ENCODE results near the gene NTNG2. TPM values are rescaled to one million over a fixed set of nuclear protein-coding genes. Genes with fewer than 3 reads are reported as not detected.

NTNG2 gene
- total RNA-seq, 1 experiment from 2014 or later = 6.0 TPM

- no peak for ATAC-seq
- H3K4me3 ChIP-seq (ENCODE audit: low read length) = no peak overlapping the region
- H3K27me3 ChIP-seq (ENCODE audit: low read length) = peaks cover 54% of the 10 kb centered on the region
- CTCF ChIA-PET = no interaction called here
- no peaks in the 10 kb centered on the region for H4K20me1 ChIP-seq (ENCODE audit: low read length)
- H2AFZ ChIP-seq (ENCODE audit: low read length) = no peak overlapping the region
- H3K4me1 ChIP-seq (ENCODE audit: insufficient read depth, low read length) = no peaks in the 10 kb centered on the region
- no peak overlapping the region for H3K27ac ChIP-seq (ENCODE audit: low read length)
- no peak for DNase-seq
- intact Hi-C loops (cut with micrococcal nuclease) = no loop called here
- H3F3A ChIP-seq (ENCODE audit: low read length, unreplicated experiment) = no peaks in the 10 kb centered on the region
- H3K9me3 ChIP-seq (ENCODE audit: low read length) = no peaks in the 10 kb centered on the region
- H3K4me2 ChIP-seq (ENCODE audit: low read length) = no peak overlapping the region
- no peaks in the 10 kb centered on the region for H3K9me2 ChIP-seq (replicated peaks; ENCODE audit: low read length)
- TF ChIP-seq EZH2phosphoT487 (IDR thresholded peaks at IDR 0.05; ENCODE audit: borderline replicate concordance, low read length) (no peak), EZH2 (IDR thresholded peaks at IDR 0.05; ENCODE audit: low read length, unreplicated experiment) (no peak), CTCF (conservative IDR thresholded peaks at IDR 0.05; ENCODE audit: low read depth, low read length) (no peak)
- BruUV-seq (replicated peaks) = no TSS peak
- no peak overlapping the region for H3K9ac ChIP-seq (ENCODE audit: low read length)
- H3K36me3 ChIP-seq (ENCODE audit: low read depth, low read length) = no peaks in the 10 kb centered on the region
- H3K79me2 ChIP-seq (ENCODE audit: low read length) = no peaks in the 10 kb centered on the region
- POLR2A ChIA-PET (ENCODE audit: unreplicated experiment) = no interaction called here
Observed at GRCh38 chr9:132125361-132125760, 36.5 kb upstream of the NTNG2 start.

- H3K27ac ChIP-seq (ENCODE audit: low read length) = no peak overlapping the region
- no peaks in the 10 kb centered on the region for H3F3A ChIP-seq (ENCODE audit: low read length, unreplicated experiment)
- CTCF ChIA-PET = no interaction called here
- POLR2A ChIA-PET (ENCODE audit: unreplicated experiment) = no interaction called here
- no peaks in the 10 kb centered on the region for H3K79me2 ChIP-seq (ENCODE audit: low read length)
- H3K4me1 ChIP-seq (ENCODE audit: insufficient read depth, low read length) = no peaks in the 10 kb centered on the region
- intact Hi-C loops (cut with micrococcal nuclease) = no loop called here
- H4K20me1 ChIP-seq (ENCODE audit: low read length) = no peaks in the 10 kb centered on the region
- TF ChIP-seq EZH2 (IDR thresholded peaks at IDR 0.05; ENCODE audit: low read length, unreplicated experiment) = no peak
- no peak for TF ChIP-seq CTCF (conservative IDR thresholded peaks at IDR 0.05; ENCODE audit: low read depth, low read length)
- no peak for TF ChIP-seq EZH2phosphoT487 (IDR thresholded peaks at IDR 0.05; ENCODE audit: borderline replicate concordance, low read length)
- H3K4me2 ChIP-seq (ENCODE audit: low read length) = no peak overlapping the region
- no peak overlapping the region for H2AFZ ChIP-seq (ENCODE audit: low read length)
- no peaks in the 10 kb centered on the region for H3K9me3 ChIP-seq (ENCODE audit: low read length)
- H3K9me2 ChIP-seq (replicated peaks; ENCODE audit: low read length) = no peaks in the 10 kb centered on the region
- no peak for DNase-seq
- no TSS peak for BruUV-seq (replicated peaks)
- H3K27me3 ChIP-seq (ENCODE audit: low read length) = peaks cover 54% of the 10 kb centered on the region
- no peak overlapping the region for H3K4me3 ChIP-seq (ENCODE audit: low read length)
- H3K36me3 ChIP-seq (ENCODE audit: low read depth, low read length) = no peaks in the 10 kb centered on the region
- no peak for ATAC-seq
- no peak overlapping the region for H3K9ac ChIP-seq (ENCODE audit: low read length)
Observed at GRCh38 chr9:132125944-132126679, 35.7 kb upstream of the NTNG2 start.

GRCh38 chr9:132126680-132127236, 35.1 kb upstream of the NTNG2 start:
- Histone ChIP-seq H3K27me3 (ENCODE audit: low read length) (peaks cover 59% of the 10 kb centered on the region), H3K4me2 (ENCODE audit: low read length) (no peak overlapping the region), H3K36me3 (ENCODE audit: low read depth, low read length) (no peaks in the 10 kb centered on the region), H3F3A (ENCODE audit: low read length, unreplicated experiment) (no peaks in the 10 kb centered on the region), H3K9me3 (ENCODE audit: low read length) (no peaks in the 10 kb centered on the region), H3K9me2 (replicated peaks; ENCODE audit: low read length) (no peaks in the 10 kb centered on the region), H3K9ac (ENCODE audit: low read length) (no peak overlapping the region), H3K79me2 (ENCODE audit: low read length) (no peaks in the 10 kb centered on the region), H3K4me1 (ENCODE audit: insufficient read depth, low read length) (no peaks in the 10 kb centered on the region), H4K20me1 (ENCODE audit: low read length) (no peaks in the 10 kb centered on the region), H3K27ac (ENCODE audit: low read length) (no peak overlapping the region), H2AFZ (ENCODE audit: low read length) (no peak overlapping the region), H3K4me3 (ENCODE audit: low read length) (no peak overlapping the region)
- POLR2A ChIA-PET (ENCODE audit: unreplicated experiment) = interaction anchor here (0.7 kb wide), 1 partner anchor 51 kb away, joined by 3 read pairs; no protein-coding TSS in a partner anchor
- no TSS peak for BruUV-seq (replicated peaks)
- TF ChIP-seq CTCF (conservative IDR thresholded peaks at IDR 0.05; ENCODE audit: low read depth, low read length) (no peak), EZH2 (IDR thresholded peaks at IDR 0.05; ENCODE audit: low read length, unreplicated experiment) (no peak), EZH2phosphoT487 (IDR thresholded peaks at IDR 0.05; ENCODE audit: borderline replicate concordance, low read length) (no peak)
- DNase-seq = no peak
- intact Hi-C loops (cut with micrococcal nuclease) = no loop called here
- ATAC-seq = no peak
- CTCF ChIA-PET = no interaction called here
